Mononuclear cell (primary cell): ENCODE data around the gene AJAP1. TPM values are rescaled to one million over a fixed set of nuclear protein-coding genes. Genes with fewer than 3 reads are reported as not detected.

Source experiments
- H3K27me3 ChIP-seq: 2 replicates; pipeline ENCODE4 v1.6.0; 2011; ENCODE audit warnings: low read length, control low read depth; ENCODE audit not compliant: insufficient read depth
- H3K4me1 ChIP-seq: 2 replicates; pipeline ENCODE4 v1.5.1; 2011; ENCODE audit warnings: mild to moderate bottlenecking, low read length, control low read depth; ENCODE audit not compliant: insufficient read depth
- H3K4me3 ChIP-seq: 2 replicates; pipeline ENCODE4 v1.5.1; 2011; ENCODE audit warnings: mild to moderate bottlenecking, low read length, moderate library complexity
- H3K9me3 ChIP-seq: 2 replicates; pipeline ENCODE4 v1.5.1; 2011; ENCODE audit warnings: low read depth, mild to moderate bottlenecking, control low read depth, low read length
- total RNA-seq: library from RNA; depleted of rRNA; stranded (reverse); fragments of >200 nt; gene quantifications from one replicate; pipeline ENCODE4 v1.2.3, GENCODE V29; 2012

The AJAP1 gene
- total RNA-seq, 1 donor = under 0.01 TPM

GRCh38 chr1:4675454-4676186 lies 21.2 kb downstream of the AJAP1 start:
- H3K9me3 ChIP-seq = no peaks in the 10 kb centered on the region
- no peaks in the 10 kb centered on the region for H3K27me3 ChIP-seq
- no peaks in the 10 kb centered on the region for H3K4me1 ChIP-seq
- H3K4me3 ChIP-seq = no peak overlapping the region

DNA sequence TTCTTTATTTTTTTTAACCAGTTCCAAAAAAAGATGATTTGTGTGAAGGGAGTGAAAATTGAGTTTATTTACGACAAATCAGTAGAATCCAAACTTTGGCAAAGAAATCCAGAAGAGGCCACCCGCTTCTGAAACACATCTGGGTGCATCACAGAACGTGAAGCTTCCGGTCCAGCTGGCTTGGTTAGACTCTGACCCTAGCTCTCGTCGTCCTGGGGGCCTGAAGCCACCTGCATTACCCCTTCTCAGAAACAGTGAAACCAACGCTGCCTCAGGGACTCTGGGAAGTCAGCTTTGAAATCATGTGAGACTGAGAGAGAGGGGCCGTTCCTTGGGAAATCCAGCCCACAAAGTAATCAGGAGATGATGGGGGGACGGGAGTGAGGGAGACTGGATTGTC lies 21.8 kb downstream of the AJAP1 start:
- Histone ChIP-seq H3K4me3 (no peak overlapping the region), H3K4me1 (no peaks in the 10 kb centered on the region), H3K9me3 (no peaks in the 10 kb centered on the region), H3K27me3 (no peaks in the 10 kb centered on the region)

DNA sequence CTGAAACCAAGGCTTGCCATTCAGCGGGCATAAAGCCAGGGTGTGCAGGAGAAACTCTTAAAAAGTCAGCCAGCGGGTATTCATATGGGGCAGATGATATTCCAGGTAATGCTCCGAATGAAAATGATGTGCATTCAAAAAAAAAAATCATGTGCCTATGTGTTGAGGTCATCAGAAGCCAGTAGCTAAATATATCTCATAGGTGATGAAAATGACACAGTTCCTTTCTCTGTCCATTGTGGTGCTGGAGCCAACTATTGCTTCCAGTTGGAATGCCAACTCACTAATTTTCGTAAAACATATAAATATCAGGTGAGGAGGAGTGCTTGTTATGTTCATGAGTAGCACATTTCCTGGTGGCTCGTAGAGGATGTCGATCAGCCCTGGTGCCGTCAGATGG lies 23.2 kb downstream of the AJAP1 start:
- Histone ChIP-seq H3K9me3 (no peaks in the 10 kb centered on the region), H3K27me3 (no peaks in the 10 kb centered on the region), H3K4me3 (no peak overlapping the region), H3K4me1 (no peaks in the 10 kb centered on the region)

DNA sequence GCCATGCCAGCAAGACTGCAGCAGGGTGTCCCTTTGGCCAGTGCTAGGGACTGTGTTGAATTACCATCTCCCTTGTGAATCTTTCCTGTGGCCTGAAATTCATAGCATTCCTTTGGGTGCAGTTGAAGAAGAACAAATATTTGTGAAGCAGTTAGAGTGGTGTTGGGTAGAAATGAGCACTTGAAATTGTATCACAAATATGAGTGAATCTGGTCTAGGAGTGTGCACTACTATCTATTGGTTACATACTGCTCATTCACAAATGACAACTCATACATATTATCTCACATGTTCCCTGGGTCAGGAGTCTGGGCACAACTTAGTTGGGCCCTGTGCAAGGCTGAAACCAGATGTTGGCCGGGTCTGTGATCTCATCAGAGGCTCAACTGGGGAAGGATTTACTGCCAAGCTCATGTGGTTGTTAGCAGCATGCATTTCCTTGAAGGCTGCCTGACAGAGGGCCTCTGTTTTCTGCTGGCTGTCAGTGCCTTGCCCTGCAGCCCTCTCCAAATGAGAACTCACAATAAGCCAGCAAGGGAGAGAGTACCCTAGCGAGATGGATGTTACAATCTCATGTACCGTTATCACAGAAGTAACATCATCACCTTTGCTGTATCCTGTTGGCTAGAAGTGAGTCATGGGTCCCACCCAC lies 23.8 kb downstream of the AJAP1 start:
- H3K27me3 ChIP-seq = no peaks in the 10 kb centered on the region
- no peaks in the 10 kb centered on the region for H3K4me1 ChIP-seq
- H3K4me3 ChIP-seq = no peak overlapping the region
- H3K9me3 ChIP-seq = no peaks in the 10 kb centered on the region

- Histone ChIP-seq H3K4me3 (no peak overlapping the region), H3K27me3 (no peaks in the 10 kb centered on the region), H3K9me3 (no peaks in the 10 kb centered on the region), H3K4me1 (no peaks in the 10 kb centered on the region)
Observed at GRCh38 chr1:4681026-4681425, 26.6 kb downstream of the AJAP1 start.

DNA sequence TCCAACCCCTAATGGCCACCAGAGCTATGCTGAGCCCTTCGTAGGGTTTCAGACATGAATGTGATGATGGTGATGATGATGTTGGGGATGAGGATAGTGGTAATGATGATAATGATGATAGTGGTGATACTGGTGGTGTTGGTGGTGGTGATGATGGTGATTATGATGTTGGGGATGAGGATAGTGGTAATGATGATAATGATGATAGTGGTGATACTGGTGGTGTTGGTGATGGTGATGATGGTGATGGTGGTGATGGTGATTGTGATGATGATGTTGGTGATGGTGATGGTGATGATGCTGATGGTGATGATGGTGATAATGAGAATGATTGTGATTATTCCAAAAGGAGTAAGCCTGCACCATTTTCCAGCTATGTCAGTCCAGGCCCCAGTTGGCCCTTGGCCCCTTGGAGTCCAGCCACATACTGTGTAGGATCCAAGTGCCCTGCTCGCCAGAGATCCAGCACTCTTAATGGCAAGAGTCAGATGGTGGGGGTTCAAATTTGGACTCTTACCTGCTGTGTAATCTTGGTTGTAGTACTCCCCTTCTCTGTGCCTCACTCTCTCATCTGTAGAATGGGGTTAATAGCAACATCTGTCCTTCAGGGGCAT lies 28.3 kb downstream of the AJAP1 start:
- Histone ChIP-seq H3K4me1 (no peaks in the 10 kb centered on the region), H3K9me3 (no peaks in the 10 kb centered on the region), H3K27me3 (no peaks in the 10 kb centered on the region), H3K4me3 (no peak overlapping the region)

DNA sequence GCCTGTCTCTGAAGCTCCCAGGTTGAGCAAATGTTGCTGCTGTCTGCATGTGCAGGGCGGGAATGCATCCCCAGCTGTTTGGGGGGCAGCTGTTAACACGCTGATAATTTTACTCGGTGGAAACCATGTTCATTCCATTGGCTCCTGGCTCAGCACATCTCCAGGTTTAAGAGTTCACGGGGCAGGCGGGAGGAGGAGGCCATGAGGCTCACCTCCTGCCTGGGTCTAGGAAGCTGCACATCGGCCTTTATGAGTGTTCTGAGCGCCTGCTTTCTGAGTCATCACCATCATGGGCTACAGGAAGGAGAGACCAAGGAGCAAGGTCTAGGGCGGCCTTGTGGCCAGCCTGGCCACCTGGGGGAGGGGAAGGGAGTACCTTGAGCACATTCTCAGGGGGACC lies 29.7 kb downstream of the AJAP1 start:
- Histone ChIP-seq H3K4me3 (no peak overlapping the region), H3K27me3 (no peaks in the 10 kb centered on the region), H3K4me1 (no peaks in the 10 kb centered on the region), H3K9me3 (no peaks in the 10 kb centered on the region)

GRCh38 chr1:4684864-4685522 lies 30.6 kb downstream of the AJAP1 start:
- no peaks in the 10 kb centered on the region for H3K9me3 ChIP-seq
- H3K4me3 ChIP-seq = no peak overlapping the region
- no peaks in the 10 kb centered on the region for H3K27me3 ChIP-seq
- no peaks in the 10 kb centered on the region for H3K4me1 ChIP-seq

DNA sequence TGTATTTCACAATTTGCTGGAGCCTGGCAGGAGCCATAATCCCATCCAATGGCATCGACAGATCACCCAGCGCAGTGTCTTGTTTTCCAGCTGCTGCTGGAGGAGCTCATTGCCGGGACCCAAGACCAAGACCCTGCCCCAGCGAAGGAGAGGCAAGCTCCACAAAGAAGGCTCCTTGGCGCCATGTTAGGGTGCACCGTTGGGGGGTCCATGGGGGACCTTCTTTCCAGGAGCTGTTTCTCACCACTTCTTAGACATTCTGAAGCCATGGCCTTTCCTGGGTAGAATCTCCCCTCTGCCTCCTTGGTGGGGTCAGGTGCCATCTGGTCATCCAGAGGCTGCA lies 31.1 kb downstream of the AJAP1 start:
- H3K9me3 ChIP-seq = no peaks in the 10 kb centered on the region
- no peaks in the 10 kb centered on the region for H3K27me3 ChIP-seq
- no peak overlapping the region for H3K4me3 ChIP-seq
- no peaks in the 10 kb centered on the region for H3K4me1 ChIP-seq

DNA sequence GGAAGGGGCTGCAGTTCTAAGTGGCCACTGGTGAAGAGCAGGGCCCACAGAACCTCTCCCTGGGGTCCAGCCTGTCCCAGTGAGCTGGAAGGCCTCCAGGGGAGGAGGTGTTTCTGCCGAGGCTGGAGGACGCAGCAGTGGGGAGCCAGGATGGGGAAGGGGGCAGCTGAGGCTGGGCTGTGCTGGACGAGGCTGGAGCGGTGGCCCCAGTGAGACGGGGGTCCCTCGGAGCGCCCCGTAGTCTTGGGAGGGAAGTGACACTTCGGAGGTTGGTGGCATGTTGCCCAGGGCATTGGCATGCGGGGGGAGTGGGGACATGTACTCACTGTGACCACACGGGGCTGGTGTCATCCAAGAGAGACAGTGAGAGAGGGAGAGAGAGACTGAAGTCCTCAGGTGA lies 33.5 kb downstream of the AJAP1 start:
- Histone ChIP-seq H3K4me3 (no peak overlapping the region), H3K9me3 (no peaks in the 10 kb centered on the region), H3K27me3 (no peaks in the 10 kb centered on the region), H3K4me1 (no peaks in the 10 kb centered on the region)

GRCh38 chr1:4689271-4689935 lies 35.0 kb downstream of the AJAP1 start:
- no peaks in the 10 kb centered on the region for H3K9me3 ChIP-seq
- H3K4me3 ChIP-seq = no peak overlapping the region
- no peaks in the 10 kb centered on the region for H3K27me3 ChIP-seq
- H3K4me1 ChIP-seq = no peaks in the 10 kb centered on the region

- H3K27me3 ChIP-seq = no peaks in the 10 kb centered on the region
- no peaks in the 10 kb centered on the region for H3K9me3 ChIP-seq
- H3K4me1 ChIP-seq = no peaks in the 10 kb centered on the region
- H3K4me3 ChIP-seq = no peak overlapping the region
Observed at GRCh38 chr1:4689941-4690635, 35.7 kb downstream of the AJAP1 start.

- Histone ChIP-seq H3K9me3 (no peaks in the 10 kb centered on the region), H3K4me3 (no peak overlapping the region), H3K4me1 (no peaks in the 10 kb centered on the region), H3K27me3 (no peaks in the 10 kb centered on the region)
Observed at GRCh38 chr1:4690951-4691675, 36.7 kb downstream of the AJAP1 start.

DNA sequence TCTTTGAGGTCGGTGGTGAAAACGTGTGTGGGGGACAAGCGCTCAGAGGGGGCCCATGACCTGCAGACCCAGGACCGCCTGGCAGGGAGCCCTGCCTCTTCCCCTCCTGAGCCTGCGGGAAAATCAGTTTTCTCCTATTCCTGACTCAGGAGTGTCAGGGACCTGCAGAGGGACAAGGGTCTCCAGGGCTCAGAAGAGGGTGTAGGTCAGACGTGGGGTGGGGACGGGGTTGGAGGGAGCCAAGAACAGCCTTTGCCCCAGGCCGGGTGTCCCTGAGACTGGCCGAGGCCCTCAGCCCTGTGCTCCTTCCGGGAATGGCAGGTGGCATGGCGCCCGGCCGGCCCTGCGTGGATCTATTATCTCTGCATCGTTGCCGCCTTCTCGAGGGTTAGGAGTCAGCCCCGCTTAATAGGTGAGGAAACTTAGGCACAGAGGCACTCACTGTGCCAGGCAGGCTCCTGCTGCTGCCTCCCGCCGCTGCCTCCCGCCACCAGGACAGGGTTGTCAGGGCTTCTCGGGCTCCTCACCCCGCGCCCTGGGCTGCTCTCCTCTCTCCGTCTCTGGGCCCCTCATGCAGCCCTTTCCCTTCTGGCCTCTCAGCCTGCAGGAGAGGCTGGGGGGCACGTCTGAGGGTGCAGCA lies 37.5 kb downstream of the AJAP1 start:
- no peaks in the 10 kb centered on the region for H3K9me3 ChIP-seq
- no peaks in the 10 kb centered on the region for H3K27me3 ChIP-seq
- H3K4me1 ChIP-seq = no peaks in the 10 kb centered on the region

More for the DNA sequence above, 37.5 kb downstream of the AJAP1 start:
- no peak overlapping the region for H3K4me3 ChIP-seq
